Measurements from ENCODE around the gene BICDL1.

Gene BICDL1

GRCh38 chr12:120131116-120131515 is 142.1 kb downstream of the BICDL1 start:
- no peak overlapping the region for H3K4me3 ChIP-seq (replicated peaks in 1 of 2; ENCODE audit: low read depth in 2 of 2, low read length in 2 of 2)
- TF ChIP-seq CTCF (IDR thresholded peaks at IDR 0.05; ENCODE audit: low read depth, low read length), result no peak
- no peak for DNase-seq (ENCODE audit: low read depth in 2 of 2)

GRCh38 chr12:120132054-120132836 is 143.2 kb downstream of the BICDL1 start:
- TF ChIP-seq CTCF (IDR thresholded peaks at IDR 0.05; ENCODE audit: low read depth, low read length), result no peak
- DNase-seq (ENCODE audit: low read depth in 2 of 2), result no peak
- H3K4me3 ChIP-seq (replicated peaks in 1 of 2; ENCODE audit: low read depth in 2 of 2, low read length in 2 of 2), result no peak overlapping the region

- H3K4me3 ChIP-seq (replicated peaks in 1 of 2; ENCODE audit: low read depth in 2 of 2, low read length in 2 of 2), result no peak overlapping the region
- TF ChIP-seq CTCF (IDR thresholded peaks at IDR 0.05; ENCODE audit: low read depth, low read length), result no peak
- DNase-seq (ENCODE audit: low read depth in 2 of 2), result no peak
Measured at GRCh38 chr12:120132863-120133385, 143.9 kb downstream of the BICDL1 start.

- H3K4me3 ChIP-seq (replicated peaks in 1 of 2; ENCODE audit: low read depth in 2 of 2, low read length in 2 of 2), result no peak overlapping the region
- no peak for TF ChIP-seq CTCF (IDR thresholded peaks at IDR 0.05; ENCODE audit: low read depth, low read length)
- no peak for DNase-seq (ENCODE audit: low read depth in 2 of 2)
Measured at GRCh38 chr12:120134307-120134980, 145.4 kb downstream of the BICDL1 start.

GRCh38 chr12:120136093-120136770 is 147.2 kb downstream of the BICDL1 start:
- DNase-seq (ENCODE audit: low read depth in 2 of 2), result no peak
- TF ChIP-seq CTCF (IDR thresholded peaks at IDR 0.05; ENCODE audit: low read depth, low read length), result no peak
- no peak overlapping the region for H3K4me3 ChIP-seq (replicated peaks in 1 of 2; ENCODE audit: low read depth in 2 of 2, low read length in 2 of 2)

- no peak overlapping the region for H3K4me3 ChIP-seq (replicated peaks in 1 of 2; ENCODE audit: low read depth in 2 of 2, low read length in 2 of 2)
- no peak for TF ChIP-seq CTCF (IDR thresholded peaks at IDR 0.05; ENCODE audit: low read depth, low read length)
- no peak for DNase-seq (ENCODE audit: low read depth in 2 of 2)
Measured at GRCh38 chr12:120137833-120138232, 148.8 kb downstream of the BICDL1 start.

All from cardiac fibroblast (primary cell).